Activated T-cell treated with anti-CD3 and anti-CD28 coated beads, Interleukin-2, amount 50 U/mL, for 1 hour (primary cell): Measurements from ENCODE around the gene PSMF1.

Experiments
- DNase-seq: peaks from one replicate; pipeline ENCODE4 v3.0.0-alpha.2; 2020

PSMF1 gene

GRCh38 chr20:1195226-1195625, 76.8 kb downstream of the PSMF1 start:
- no peak for DNase-seq

GRCh38 chr20:1196634-1197033, 78.2 kb downstream of the PSMF1 start:
- no peak for DNase-seq

- DNase-seq = no peak
Observed at GRCh38 chr20:1197801-1198200, 79.4 kb downstream of the PSMF1 start.

- no peak for DNase-seq
Observed at GRCh38 chr20:1198751-1199150, 80.3 kb downstream of the PSMF1 start.

GRCh38 chr20:1199212-1199873, 80.9 kb downstream of the PSMF1 start:
- no peak for DNase-seq

- DNase-seq = no peak
Observed at GRCh38 chr20:1199964-1200363, 81.6 kb downstream of the PSMF1 start.

- no peak for DNase-seq
Observed at GRCh38 chr20:1202762-1203504, 84.5 kb downstream of the PSMF1 start, which contains the start of gene C20orf202. TSS of gene C20orf202 (plus strand) at chr20:1203454. CDS start at chr20:1203586, 132 bp downstream.

- DNase-seq = no peak
Observed at GRCh38 chr20:1203630-1204029, 85.2 kb downstream of the PSMF1 start.

- no peak for DNase-seq
Observed at GRCh38 chr20:1204113-1204512, 85.7 kb downstream of the PSMF1 start.

GRCh38 chr20:1204576-1204975, 86.2 kb downstream of the PSMF1 start:
- DNase-seq = no peak

GRCh38 chr20:1205802-1206201, 87.4 kb downstream of the PSMF1 start:
- no peak for DNase-seq

GRCh38 chr20:1206366-1207148, 88.2 kb downstream of the PSMF1 start:
- no peak for DNase-seq

- DNase-seq = no peak
Observed at GRCh38 chr20:1207293-1207878, 89.0 kb downstream of the PSMF1 start.

- DNase-seq = no peak
Observed at GRCh38 chr20:1209447-1210387, 91.3 kb downstream of the PSMF1 start.

GRCh38 chr20:1210501-1210900, 92.1 kb downstream of the PSMF1 start:
- DNase-seq = no peak

GRCh38 chr20:1212023-1212422, 93.6 kb downstream of the PSMF1 start:
- DNase-seq = no peak

GRCh38 chr20:1212607-1213396, 94.4 kb downstream of the PSMF1 start:
- DNase-seq = peak; percentile 65

- no peak for DNase-seq
Observed at GRCh38 chr20:1214838-1215261, 96.4 kb downstream of the PSMF1 start.

GRCh38 chr20:1215386-1216170, 97.2 kb downstream of the PSMF1 start:
- DNase-seq = no peak
